Loucy (cell line): Measurements from ENCODE around the gene MAD1L1.
A peak's percentile ranks its signal among the peaks of the same experiment; 100 is the strongest.

ENCODE experiments used
- H2AFZ ChIP-seq: fragments of 200-600 bp; sonication (generic); 2 replicates; pipeline ENCODE4 v1.6.0; 2016; ENCODE audit warnings: antibody characterized with exemption, mild to moderate bottlenecking, low read length, moderate library complexity
- H3F3A ChIP-seq: fragments of 200-600 bp; 2 replicates; pipeline ENCODE4 v1.6.0; 2016; ENCODE audit warnings: antibody characterized with exemption, low read depth, mild to moderate bottlenecking
- H3K27me3 ChIP-seq: fragments of 200-600 bp; sonication (generic); 2 replicates; pipeline ENCODE4 v1.6.1; 2014; ENCODE audit warnings: low read length, mild to moderate bottlenecking; ENCODE audit not compliant: insufficient read depth, poor library complexity, severe bottlenecking
- H3K36me3 ChIP-seq: fragments of 200-600 bp; sonication (generic); 2 replicates; pipeline ENCODE4 v1.6.1; 2016; ENCODE audit warnings: low read length; ENCODE audit not compliant: insufficient read depth
- H3K4me1 ChIP-seq: fragments of 200-600 bp; sonication (generic); 2 replicates; pipeline ENCODE4 v1.5.1; 2014; ENCODE audit warnings: low read length, mild to moderate bottlenecking; ENCODE audit not compliant: insufficient read depth, poor library complexity, severe bottlenecking
- H3K4me2 ChIP-seq: fragments of 200-600 bp; sonication (generic); 2 replicates; pipeline ENCODE4 v1.6.0; 2014; ENCODE audit warnings: antibody characterized with exemption, low read length, low read depth, mild to moderate bottlenecking; ENCODE audit not compliant: poor library complexity, severe bottlenecking
- H3K4me3 ChIP-seq: fragments of 200-600 bp; sonication (generic); 2 replicates; pipeline ENCODE4 v1.5.1; 2014; ENCODE audit warnings: low read length, mild to moderate bottlenecking, mixed read lengths; ENCODE audit not compliant: poor library complexity, severe bottlenecking
- H3K79me2 ChIP-seq: fragments of 200-600 bp; sonication (generic); 2 replicates; pipeline ENCODE4 v1.6.1; 2014; ENCODE audit warnings: low read length; ENCODE audit not compliant: insufficient read depth
- H3K9ac ChIP-seq: fragments of 200-600 bp; sonication (generic); 2 replicates; pipeline ENCODE4 v1.6.0; 2014; ENCODE audit warnings: mild to moderate bottlenecking, low read depth, low read length, moderate library complexity; ENCODE audit not compliant: poor library complexity, severe bottlenecking
- H3K9me2 ChIP-seq: fragments of 200-600 bp; sonication (generic); replicated peaks from 2 replicates; pipeline ENCODE4 v1.6.1; 2016; ENCODE audit warnings: low read depth, low read length, mixed read lengths
- H3K9me3 ChIP-seq: fragments of 200-600 bp; sonication (generic); 2 replicates; pipeline ENCODE4 v1.6.1; 2014; ENCODE audit warnings: mild to moderate bottlenecking, antibody characterized with exemption, low read length, low read depth; ENCODE audit not compliant: insufficient read depth
- H4K20me1 ChIP-seq: fragments of 200-600 bp; sonication (generic); 2 replicates; pipeline ENCODE4 v1.6.0; 2014; ENCODE audit warnings: antibody characterized with exemption, low read length, mild to moderate bottlenecking; ENCODE audit not compliant: insufficient read depth, poor library complexity, severe bottlenecking
- EZH2phosphoT487 ChIP-seq: fragments of 200-600 bp; IDR thresholded peaks from 2 replicates; pipeline ENCODE4 v1.6.1; 2018; ENCODE audit warnings: antibody characterized with exemption, mild to moderate bottlenecking, moderate library complexity, borderline replicate concordance
- TF ChIP-seq, protein P1 (sequence below): fragments of 200-600 bp; sonication (generic); conservative IDR thresholded peaks from 2 replicates; pipeline ENCODE4 v1.5.1; 2014; ENCODE audit warnings: mild to moderate bottlenecking, antibody characterized with exemption, low read length

The MAD1L1 gene

DNA sequence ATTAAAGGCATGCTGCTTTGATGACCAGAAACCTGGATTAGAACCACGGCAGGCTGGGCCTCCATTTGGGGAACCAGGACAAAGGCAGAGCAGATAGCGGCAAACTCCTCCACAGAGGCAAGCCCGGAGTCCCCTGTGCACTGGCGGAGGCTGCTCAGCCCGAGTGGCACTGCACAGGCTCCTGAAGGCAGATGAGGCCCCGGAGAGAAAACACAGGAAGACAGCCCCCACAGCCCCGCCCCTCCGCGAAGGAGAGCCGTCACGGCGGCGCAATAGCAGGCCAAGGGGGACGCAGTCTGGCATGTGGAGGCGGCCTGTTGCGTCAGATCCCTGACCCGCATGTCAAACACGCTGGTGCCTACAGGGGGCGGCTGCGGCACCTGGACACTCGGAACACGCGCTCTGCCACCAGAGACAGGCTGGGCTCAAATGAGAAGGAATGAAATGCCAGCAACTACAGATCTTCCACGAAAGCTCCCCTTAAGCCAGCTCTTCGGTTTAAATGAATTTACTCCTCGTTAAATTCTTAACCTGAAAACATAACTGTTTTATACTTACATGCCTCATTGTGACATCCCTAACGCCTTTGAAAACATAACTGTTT lies 128.5 kb downstream of the MAD1L1 start:
- H3K9ac ChIP-seq, result no peak overlapping the region
- no peak overlapping the region for H2AFZ ChIP-seq
- H3K4me1 ChIP-seq, result peaks cover 23% of the 10 kb centered on the region

DNA sequence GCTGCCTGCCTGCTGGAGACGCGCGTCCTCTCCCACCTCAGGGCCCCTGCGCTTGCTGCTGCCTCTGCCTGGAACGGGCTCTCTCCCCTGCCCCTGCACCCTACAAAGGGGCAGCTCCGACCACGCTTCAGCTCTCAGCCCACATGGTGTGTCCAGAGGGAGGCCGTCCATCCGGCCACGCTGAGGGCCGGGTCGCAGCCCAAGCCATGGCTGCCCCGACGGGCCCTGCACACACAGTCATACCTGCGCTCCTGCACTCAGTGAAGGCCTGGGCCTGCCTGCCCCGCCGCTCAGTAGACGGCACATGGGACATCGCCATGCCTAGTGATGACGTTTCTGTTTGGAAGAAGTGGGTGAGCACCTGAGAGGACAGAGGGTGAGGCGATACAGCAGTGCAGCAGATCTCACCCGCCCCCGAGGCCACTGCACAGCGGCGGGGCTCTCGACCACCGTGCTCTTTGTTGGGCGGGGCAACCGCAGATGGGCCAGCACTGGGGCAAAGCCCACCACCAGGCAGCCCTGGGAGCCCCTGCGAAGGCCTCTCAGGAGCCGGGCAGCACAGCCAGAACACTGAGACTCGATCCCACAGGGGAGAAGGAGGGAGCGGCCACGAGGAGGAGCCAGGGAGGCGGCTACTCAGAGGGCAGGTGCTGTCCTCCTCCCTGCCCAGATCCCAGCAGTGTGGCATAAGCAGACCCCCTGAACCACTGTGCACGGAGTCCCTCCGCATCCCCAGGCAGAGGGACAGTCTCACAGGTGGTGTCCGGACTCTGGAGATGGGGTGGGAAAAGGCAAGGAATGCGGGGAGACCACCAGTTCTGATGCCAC lies 129.5 kb downstream of the MAD1L1 start:
- H3K27me3 ChIP-seq, result no peaks in the 10 kb centered on the region
- no peaks in the 10 kb centered on the region for H3K9me3 ChIP-seq
- no peak overlapping the region for H2AFZ ChIP-seq
- H3K36me3 ChIP-seq, result no peaks in the 10 kb centered on the region
- H3K4me3 ChIP-seq, result no peak overlapping the region
- H3F3A ChIP-seq, result 0 out of 2 replicates have a peak, but pooled peaks cover 3% of the 10 kb centered on the region
- H3K4me1 ChIP-seq, result peaks cover 32% of the 10 kb centered on the region
- H4K20me1 ChIP-seq, result no peaks in the 10 kb centered on the region
- no peak overlapping the region for H3K4me2 ChIP-seq
- H3K9me2 ChIP-seq, result no peaks in the 10 kb centered on the region
- H3K79me2 ChIP-seq, result no peaks in the 10 kb centered on the region; the same call in 1 of the 2 replicates
- TF ChIP-seq EZH2phosphoT487, result no peak
- TF ChIP-seq, protein P1, sequence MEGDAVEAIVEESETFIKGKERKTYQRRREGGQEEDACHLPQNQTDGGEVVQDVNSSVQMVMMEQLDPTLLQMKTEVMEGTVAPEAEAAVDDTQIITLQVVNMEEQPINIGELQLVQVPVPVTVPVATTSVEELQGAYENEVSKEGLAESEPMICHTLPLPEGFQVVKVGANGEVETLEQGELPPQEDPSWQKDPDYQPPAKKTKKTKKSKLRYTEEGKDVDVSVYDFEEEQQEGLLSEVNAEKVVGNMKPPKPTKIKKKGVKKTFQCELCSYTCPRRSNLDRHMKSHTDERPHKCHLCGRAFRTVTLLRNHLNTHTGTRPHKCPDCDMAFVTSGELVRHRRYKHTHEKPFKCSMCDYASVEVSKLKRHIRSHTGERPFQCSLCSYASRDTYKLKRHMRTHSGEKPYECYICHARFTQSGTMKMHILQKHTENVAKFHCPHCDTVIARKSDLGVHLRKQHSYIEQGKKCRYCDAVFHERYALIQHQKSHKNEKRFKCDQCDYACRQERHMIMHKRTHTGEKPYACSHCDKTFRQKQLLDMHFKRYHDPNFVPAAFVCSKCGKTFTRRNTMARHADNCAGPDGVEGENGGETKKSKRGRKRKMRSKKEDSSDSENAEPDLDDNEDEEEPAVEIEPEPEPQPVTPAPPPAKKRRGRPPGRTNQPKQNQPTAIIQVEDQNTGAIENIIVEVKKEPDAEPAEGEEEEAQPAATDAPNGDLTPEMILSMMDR, result no peak
- no peak overlapping the region for H3K9ac ChIP-seq

More for the DNA sequence above, 128.5 kb downstream of the MAD1L1 start:
- no peaks in the 10 kb centered on the region for H3K36me3 ChIP-seq
- H3F3A ChIP-seq, result 0 out of 2 replicates have a peak, but pooled peaks cover 3% of the 10 kb centered on the region
- H3K9me2 ChIP-seq, result no peaks in the 10 kb centered on the region
- H3K27me3 ChIP-seq, result no peaks in the 10 kb centered on the region
- no peaks in the 10 kb centered on the region; the same call in 1 of the 2 replicates for H3K79me2 ChIP-seq
- no peaks in the 10 kb centered on the region for H4K20me1 ChIP-seq
- no peak for TF ChIP-seq EZH2phosphoT487
- TF ChIP-seq, protein P1, result peak; percentile 34
- no peak overlapping the region for H3K4me3 ChIP-seq
- H3K4me2 ChIP-seq, result no peak overlapping the region
- no peaks in the 10 kb centered on the region for H3K9me3 ChIP-seq

DNA sequence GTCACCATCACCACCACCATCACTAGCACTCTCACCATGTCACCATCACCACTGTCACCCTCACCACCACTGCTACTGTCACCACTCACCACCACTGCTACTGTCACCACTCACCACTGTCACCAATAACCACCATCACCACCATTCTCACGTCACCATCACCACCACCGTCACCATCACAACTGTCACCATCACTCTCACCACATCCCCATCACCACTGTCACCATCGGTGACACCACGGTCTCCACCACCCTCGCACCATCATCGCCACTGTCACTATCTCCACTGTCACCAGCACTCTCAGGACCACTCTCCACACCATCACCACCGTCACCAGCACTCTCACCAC lies 130.4 kb downstream of the MAD1L1 start:
- Histone ChIP-seq H3K4me1 (peaks cover 34% of the 10 kb centered on the region), H3K4me3 (no peak overlapping the region), H3K9ac (no peak overlapping the region), H4K20me1 (no peaks in the 10 kb centered on the region), H3K27me3 (no peaks in the 10 kb centered on the region), H3K36me3 (no peaks in the 10 kb centered on the region), H2AFZ (no peak overlapping the region), H3K4me2 (no peak overlapping the region), H3F3A (0 out of 2 replicates have a peak, but pooled peaks cover 3% of the 10 kb centered on the region), H3K9me3 (no peaks in the 10 kb centered on the region), H3K79me2 (peaks cover under 1% of the 10 kb centered on the region; the same call in 1 of the 2 replicates), H3K9me2 (no peaks in the 10 kb centered on the region)
- no peak for TF ChIP-seq EZH2phosphoT487
- TF ChIP-seq, protein P1, result no peak
